Skeletal muscle satellite cell (primary cell): ENCODE data around the gene POLR2E.

Source experiments
- H3K27me3 ChIP-seq: 2 replicates; pipeline ENCODE4 v1.7.0; 2013; ENCODE audit warnings: low read length; ENCODE audit not compliant: control insufficient read depth, insufficient read depth
- H3K36me3 ChIP-seq: 2 replicates; pipeline ENCODE4 v1.7.0; 2013; ENCODE audit warnings: mild to moderate bottlenecking, control low read depth, low read length; ENCODE audit not compliant: insufficient read depth
- H3K4me1 ChIP-seq: 2 replicates; pipeline ENCODE4 v1.7.0; 2013; ENCODE audit warnings: low read length; ENCODE audit not compliant: control insufficient read depth, insufficient read depth
- H3K4me2 ChIP-seq: 2 replicates; pipeline ENCODE4 v1.7.0; 2013; ENCODE audit warnings: mild to moderate bottlenecking, low read length
- H3K4me3 ChIP-seq: 2 replicates; pipeline ENCODE4 v1.7.0; 2013; ENCODE audit warnings: low read length
- H3K9ac ChIP-seq: 2 replicates; pipeline ENCODE4 v1.7.0; 2013; ENCODE audit warnings: mild to moderate bottlenecking, low read depth, low read length, moderate library complexity
- H3K9me3 ChIP-seq: replicated peaks from 2 replicates; pipeline ENCODE4 v1.7.0; 2013; ENCODE audit warnings: mild to moderate bottlenecking, control low read depth, low read length

The POLR2E gene

GRCh38 chr19:1079566-1080111 lies 15.5 kb downstream of the POLR2E start:
- H3K4me3 ChIP-seq, result no peak overlapping the region
- H3K36me3 ChIP-seq, result no peaks in the 10 kb centered on the region
- H3K9ac ChIP-seq, result no peak overlapping the region
- no peaks in the 10 kb centered on the region for H3K9me3 ChIP-seq
- H3K27me3 ChIP-seq, result peaks cover 6% of the 10 kb centered on the region
- peaks cover 9% of the 10 kb centered on the region for H3K4me1 ChIP-seq
- H3K4me2 ChIP-seq, result no peak overlapping the region

GRCh38 chr19:1076951-1077350 lies 18.2 kb downstream of the POLR2E start:
- peaks cover 4% of the 10 kb centered on the region for H3K4me1 ChIP-seq
- H3K4me2 ChIP-seq, result no peak overlapping the region
- H3K27me3 ChIP-seq, result peaks cover 10% of the 10 kb centered on the region
- no peaks in the 10 kb centered on the region for H3K9me3 ChIP-seq
- no peak overlapping the region for H3K4me3 ChIP-seq
- H3K9ac ChIP-seq, result no peak overlapping the region
- H3K36me3 ChIP-seq, result no peaks in the 10 kb centered on the region

- Histone ChIP-seq H3K9ac (no peak overlapping the region), H3K27me3 (peaks cover 17% of the 10 kb centered on the region), H3K4me1 (peaks cover 4% of the 10 kb centered on the region), H3K36me3 (no peaks in the 10 kb centered on the region), H3K9me3 (no peaks in the 10 kb centered on the region), H3K4me3 (no peak overlapping the region), H3K4me2 (no peak overlapping the region)
These were observed 19.2 kb downstream of the POLR2E start for GRCh38 chr19:1076046-1076386.

- Histone ChIP-seq H3K4me1 (peaks cover 4% of the 10 kb centered on the region), H3K4me2 (no peak overlapping the region), H3K9me3 (no peaks in the 10 kb centered on the region), H3K27me3 (peaks cover 24% of the 10 kb centered on the region), H3K36me3 (no peaks in the 10 kb centered on the region), H3K9ac (no peak overlapping the region), H3K4me3 (no peak overlapping the region)
These were observed 20.5 kb downstream of the POLR2E start for GRCh38 chr19:1074544-1075283.

- Histone ChIP-seq H3K27me3 (peaks cover 30% of the 10 kb centered on the region), H3K4me3 (no peak overlapping the region), H3K9me3 (no peaks in the 10 kb centered on the region), H3K36me3 (no peaks in the 10 kb centered on the region), H3K4me2 (no peak overlapping the region), H3K4me1 (peaks cover 4% of the 10 kb centered on the region), H3K9ac (no peak overlapping the region)
These were observed 21.1 kb downstream of the POLR2E start for GRCh38 chr19:1073956-1074517.

GRCh38 chr19:1073063-1073955 lies 21.9 kb downstream of the POLR2E start:
- Histone ChIP-seq H3K9ac (no peak overlapping the region), H3K27me3 (peaks cover 37% of the 10 kb centered on the region), H3K4me1 (peaks cover 4% of the 10 kb centered on the region), H3K4me2 (no peak overlapping the region), H3K36me3 (no peaks in the 10 kb centered on the region), H3K9me3 (no peaks in the 10 kb centered on the region), H3K4me3 (no peak overlapping the region)

- Histone ChIP-seq H3K9me3 (no peaks in the 10 kb centered on the region), H3K4me1 (peaks cover 4% of the 10 kb centered on the region), H3K4me2 (no peak overlapping the region), H3K4me3 (no peak overlapping the region), H3K36me3 (no peaks in the 10 kb centered on the region), H3K9ac (no peak overlapping the region), H3K27me3 (peaks cover 41% of the 10 kb centered on the region)
These were observed 22.7 kb downstream of the POLR2E start for GRCh38 chr19:1072371-1073015.

- Histone ChIP-seq H3K27me3 (peaks cover 52% of the 10 kb centered on the region), H3K4me2 (peak overlapping the region; percentile 44), H3K4me3 (no peak overlapping the region), H3K9me3 (no peaks in the 10 kb centered on the region), H3K9ac (no peak overlapping the region), H3K36me3 (no peaks in the 10 kb centered on the region), H3K4me1 (peaks cover 9% of the 10 kb centered on the region)
These were observed 24.0 kb downstream of the POLR2E start for GRCh38 chr19:1070931-1071791.

GRCh38 chr19:1070576-1070930 lies 24.6 kb downstream of the POLR2E start:
- Histone ChIP-seq H3K9ac (no peak overlapping the region), H3K4me3 (no peak overlapping the region), H3K27me3 (peaks cover 53% of the 10 kb centered on the region), H3K9me3 (no peaks in the 10 kb centered on the region), H3K36me3 (no peaks in the 10 kb centered on the region), H3K4me2 (no peak overlapping the region), H3K4me1 (peaks cover 11% of the 10 kb centered on the region)

GRCh38 chr19:1069009-1069779 lies 26.0 kb downstream of the POLR2E start:
- Histone ChIP-seq H3K27me3 (peaks cover 53% of the 10 kb centered on the region), H3K4me1 (peaks cover 12% of the 10 kb centered on the region), H3K36me3 (no peaks in the 10 kb centered on the region), H3K9ac (no peak overlapping the region), H3K4me2 (no peak overlapping the region), H3K9me3 (no peaks in the 10 kb centered on the region), H3K4me3 (no peak overlapping the region)
